Measurements from ENCODE around the gene CTDSP1. TPM values are rescaled to one million over a fixed set of nuclear protein-coding genes. Genes with fewer than 3 reads are reported as not detected.

CTDSP1 gene
- total and polyA plus RNA-seq, 2 experiments from 2014 or later, result 53.1 to 124 TPM

DNA sequence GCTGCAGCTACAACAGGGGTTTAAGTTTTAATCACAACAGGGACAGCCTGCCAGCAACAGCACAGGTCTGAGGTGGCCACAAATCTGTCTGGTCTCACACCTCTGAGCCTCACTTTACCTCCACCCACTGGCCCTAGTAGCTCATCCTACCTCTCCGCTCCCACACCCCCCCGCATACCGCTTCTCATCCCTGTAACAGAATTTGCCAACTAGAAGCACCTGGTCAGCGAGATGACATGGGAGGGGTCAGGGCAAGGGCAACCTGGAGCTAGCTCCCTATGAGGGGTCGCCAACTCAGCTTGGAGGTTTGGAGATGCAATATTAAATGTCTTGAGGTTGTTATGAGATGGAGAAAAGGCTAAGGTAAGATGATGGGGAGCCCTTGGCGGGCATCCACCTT lies 35.5 kb upstream of the CTDSP1 start:
- 84% methylated on average over 6 of the region's 6 CpGs for WGBS (ENCODE audit: low lambda C conversion rate, missing lambda C conversion rate)
- TF ChIP-seq EZH2 (IDR thresholded peaks at IDR 0.05; ENCODE audit: borderline replicate concordance) (no peak), EZH2phosphoT487 (IDR thresholded peaks at IDR 0.05; ENCODE audit: low read depth, severe bottlenecking, unreplicated experiment) (no peak), CTCF (IDR thresholded peaks at IDR 0.05; ENCODE audit: poor library complexity) (no peak)
- Histone ChIP-seq H3K4me2 (no peak overlapping the region), H3K9me2 (replicated peaks; ENCODE audit: insufficient read depth) (no peaks in the 10 kb centered on the region), H4K20me1 (ENCODE audit: insufficient read depth, poor library complexity, severe bottlenecking) (no peaks in the 10 kb centered on the region), H3K36me3 (replicated peaks; ENCODE audit: insufficient read depth, low read depth) (no peaks in the 10 kb centered on the region), H2AFZ (no peak overlapping the region), H3K27ac (no peak overlapping the region), H3K4me3 (no peak overlapping the region), H3K9me3 (ENCODE audit: low read depth) (no peaks in the 10 kb centered on the region), H3K79me2 (no peaks in the 10 kb centered on the region), H3K27me3 (no peaks in the 10 kb centered on the region), H3K4me1 (ENCODE audit: insufficient read depth) (peaks cover 6% of the 10 kb centered on the region)
- DNase-seq (ENCODE audit: low spot score), result no peak

- Histone ChIP-seq H3K4me2 (peak overlapping the region; percentile 76), H3K36me3 (replicated peaks; ENCODE audit: insufficient read depth, low read depth) (no peaks in the 10 kb centered on the region), H3K9me3 (ENCODE audit: low read depth) (no peaks in the 10 kb centered on the region), H3K27ac (peak overlapping the region; percentile 86), H4K20me1 (ENCODE audit: insufficient read depth, poor library complexity, severe bottlenecking) (no peaks in the 10 kb centered on the region), H3K4me3 (no peak overlapping the region), H3K79me2 (no peaks in the 10 kb centered on the region), H3K9me2 (replicated peaks; ENCODE audit: insufficient read depth) (no peaks in the 10 kb centered on the region), H2AFZ (peak overlapping the region; percentile 48), H3K4me1 (ENCODE audit: insufficient read depth) (no peaks in the 10 kb centered on the region), H3K27me3 (no peaks in the 10 kb centered on the region)
- no peak for DNase-seq (ENCODE audit: low spot score)
- no peak for TF ChIP-seq CTCF (IDR thresholded peaks at IDR 0.05; ENCODE audit: poor library complexity)
- TF ChIP-seq EZH2phosphoT487 (IDR thresholded peaks at IDR 0.05; ENCODE audit: low read depth, severe bottlenecking, unreplicated experiment), result no peak
- TF ChIP-seq EZH2 (IDR thresholded peaks at IDR 0.05; ENCODE audit: borderline replicate concordance), result no peak
- WGBS (ENCODE audit: low lambda C conversion rate, missing lambda C conversion rate), result 91% methylated on average over 9 of the region's 9 CpGs
These were observed 32.9 kb upstream of the CTDSP1 start for GRCh38 chr2:218366621-218367414.

DNA sequence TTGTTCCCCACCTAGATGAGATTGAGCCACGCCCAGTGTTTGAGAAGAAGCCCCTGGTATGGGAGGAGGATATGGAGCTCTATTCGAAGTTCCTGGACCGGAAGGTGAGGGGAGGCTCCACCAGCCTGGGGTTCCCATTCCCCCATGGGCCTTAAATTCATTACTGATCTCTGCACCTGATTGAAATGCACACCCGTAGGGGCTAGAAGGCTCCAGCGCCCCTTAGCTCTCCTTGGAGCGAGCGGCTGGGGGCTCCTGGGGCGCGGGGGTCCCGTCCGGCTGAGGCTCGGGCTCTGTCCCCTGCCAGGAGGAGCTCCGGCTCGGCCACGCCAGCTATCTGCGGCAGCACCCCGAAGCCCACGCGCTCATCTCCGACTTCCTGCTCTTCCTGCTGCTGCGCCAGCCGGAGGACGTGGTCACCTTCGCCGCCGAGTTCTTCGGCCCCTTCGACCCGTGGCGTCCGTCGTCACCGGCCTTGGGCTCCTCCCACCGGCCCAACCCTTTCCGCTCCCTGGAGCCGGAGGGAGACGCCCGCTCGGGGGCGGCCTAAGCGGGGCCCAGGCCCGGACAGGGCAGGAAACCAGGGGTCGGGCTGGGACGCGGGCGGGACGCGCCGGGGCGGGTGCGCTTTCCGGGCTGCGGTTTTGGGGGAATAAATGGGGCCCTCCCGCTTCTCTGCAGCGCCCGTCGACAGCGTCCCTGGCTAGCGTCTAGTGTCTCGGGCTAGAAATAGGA lies 32.1 kb upstream of the CTDSP1 start:
- Histone ChIP-seq H3K4me2 (peak overlapping the region; percentile 76), H2AFZ (peak overlapping the region; percentile 48)
- DNase-seq (ENCODE audit: low spot score), result peak; percentile 93

More for the DNA sequence above, 32.1 kb upstream of the CTDSP1 start:
- H3K36me3 ChIP-seq (replicated peaks; ENCODE audit: insufficient read depth, low read depth), result no peaks in the 10 kb centered on the region
- H3K27ac ChIP-seq, result peak overlapping the region; percentile 86
- TF ChIP-seq EZH2phosphoT487 (IDR thresholded peaks at IDR 0.05; ENCODE audit: low read depth, severe bottlenecking, unreplicated experiment) (no peak), CTCF (IDR thresholded peaks at IDR 0.05; ENCODE audit: poor library complexity) (no peak), EZH2 (IDR thresholded peaks at IDR 0.05; ENCODE audit: borderline replicate concordance) (no peak)
- no peaks in the 10 kb centered on the region for H3K79me2 ChIP-seq
- no peaks in the 10 kb centered on the region for H3K4me1 ChIP-seq (ENCODE audit: insufficient read depth)
- H4K20me1 ChIP-seq (ENCODE audit: insufficient read depth, poor library complexity, severe bottlenecking), result no peaks in the 10 kb centered on the region
- no peaks in the 10 kb centered on the region for H3K9me2 ChIP-seq (replicated peaks; ENCODE audit: insufficient read depth)
- peak overlapping the region; percentile 25 for H3K4me3 ChIP-seq
- WGBS (ENCODE audit: low lambda C conversion rate, missing lambda C conversion rate), result 11% methylated on average over 37 of the region's 60 CpGs
- no peaks in the 10 kb centered on the region for H3K27me3 ChIP-seq
- H3K9me3 ChIP-seq (ENCODE audit: low read depth), result no peaks in the 10 kb centered on the region

Data from hepatocyte (in vitro differentiated cells).